GM12878 (cell line): Measurements from ENCODE around the gene TCEAL4. TPM values are rescaled to one million over a fixed set of nuclear protein-coding genes. Genes with fewer than 3 reads are reported as not detected.

Experiments
- ATAC-seq: fragments of 200-7000 bp; cut with Tn5 transposase; 3 replicates; pipeline ENCODE4 v1.9.1; 2020; ENCODE audit warnings: mild to moderate bottlenecking, moderate library complexity
- BruUV-seq: library from RNA; stranded (reverse); fragments of 400-500 nt; replicated peaks from 2 replicates; lab custom pipeline; 2021; lab: Mats Ljungman, UMichigan
- CTCF ChIA-PET: fragments of 300-600 bp; sonication (Branson Sonifier 250); formaldehyde crosslinking; extraction: SDS; loops from one replicate; lab custom pipeline; 2021; ENCODE audit warnings: inconsistent platforms; lab: Yijun Ruan, JAX
- POLR2A ChIA-PET: fragments of 350-600 bp; formaldehyde crosslinking; extraction: SDS; loops from one replicate; lab custom pipeline; 2021; ENCODE audit warnings: inconsistent platforms; lab: Charles Lee
- RAD21 ChIA-PET: fragments of 300-600 bp; sonication (Branson Sonifier 250); formaldehyde crosslinking; loops from one replicate; lab custom pipeline; 2023; ENCODE audit warnings: antibody characterized with exemption; ENCODE audit not compliant: unreplicated experiment; lab: Charles Lee
- SMC1A ChIA-PET: fragments of 300-600 bp; sonication (Branson Sonifier 250); formaldehyde crosslinking; loops from one replicate; lab custom pipeline; 2023; ENCODE audit not compliant: unreplicated experiment, uncharacterized antibody; lab: Charles Lee
- DNase-seq: peaks from one replicate; pipeline ENCODE4 v3.0.0-alpha.2; 2011; ENCODE audit warnings: low read depth, low spot score
- FAIRE-seq: peaks from 3 replicates; lab custom pipeline; 2011; peaks lifted over from hg19 to GRCh38; lab: Jason Lieb, UNC
- H2AFZ ChIP-seq: 2 replicates; pipeline ENCODE4 v1.6.0; 2011; ENCODE audit warnings: low read depth, low read length, control low read depth; ENCODE audit not compliant: control insufficient read depth
- H3K27ac ChIP-seq: 2 replicates; pipeline ENCODE4 v1.5.1; 2011; ENCODE audit warnings: control low read depth; ENCODE audit not compliant: control insufficient read depth, insufficient read depth
- H3K27me3 ChIP-seq, 2 experiments: replicated peaks in 1 of 2; 2 replicates each; pipeline versions ENCODE4 v1.6.0 to v1.6.1; 2011; ENCODE audit warnings: low read length in 1 of 2; ENCODE audit not compliant: control insufficient read depth in 2 of 2, insufficient read depth in 2 of 2
- H3K36me3 ChIP-seq, 2 experiments: 2 replicates each; pipeline ENCODE4 v1.5.1; 2011; ENCODE audit warnings: low read length in 1 of 2; ENCODE audit not compliant: control insufficient read depth in 2 of 2, insufficient read depth in 2 of 2
- H3K4me1 ChIP-seq: 2 replicates; pipeline ENCODE4 v1.6.1; 2011; ENCODE audit warnings: mild to moderate bottlenecking, low read length, moderate library complexity, mixed read lengths; ENCODE audit not compliant: control insufficient read depth, insufficient read depth
- H3K4me2 ChIP-seq: 2 replicates; pipeline ENCODE4 v1.6.0; 2011; ENCODE audit warnings: control low read depth; ENCODE audit not compliant: control insufficient read depth, insufficient read depth
- H3K4me3 ChIP-seq: fragments of 200-600 bp; sonication (generic); 2 replicates; pipeline ENCODE4 v1.5.1; 2016
- H3K79me2 ChIP-seq: 2 replicates; pipeline ENCODE4 v1.6.0; 2011; ENCODE audit warnings: low read length; ENCODE audit not compliant: control insufficient read depth, insufficient read depth
- H3K9ac ChIP-seq: 2 replicates; pipeline ENCODE4 v1.8.0; 2011; ENCODE audit warnings: low read length, control low read depth, mixed read lengths; ENCODE audit not compliant: control insufficient read depth, insufficient read depth
- H3K9me3 ChIP-seq: replicated peaks from 3 replicates; pipeline ENCODE4 v1.5.1; 2011; ENCODE audit warnings: mild to moderate bottlenecking, low read length; ENCODE audit not compliant: control insufficient read depth, insufficient read depth
- H4K20me1 ChIP-seq: 2 replicates; pipeline ENCODE4 v1.6.0; 2011; ENCODE audit not compliant: control insufficient read depth, insufficient read depth
- CHD2 ChIP-seq: IDR thresholded peaks from 2 replicates; pipeline ENCODE4 v1.6.1; 2011; ENCODE audit warnings: low read depth, low read length, improper control_type of control experiment, borderline replicate concordance
- EP300 ChIP-seq, 2 experiments: fragments of 150-350 bp in 1 of 2; IDR thresholded peaks; 2 replicates each; pipeline ENCODE4 v1.6.1; 2011 to 2012; ENCODE audit warnings: low read depth in 2 of 2, low read length in 2 of 2, borderline replicate concordance in 1 of 2, improper control_type of control experiment in 1 of 2, inconsistent platforms in 1 of 2; ENCODE audit not compliant: control insufficient read depth in 1 of 2
- HDAC2 ChIP-seq: fragments of 200-600 bp; sonication (generic); IDR thresholded peaks from 2 replicates; pipeline ENCODE4 v1.6.1; 2017
- MTA3 ChIP-seq: IDR thresholded peaks from 2 replicates; pipeline ENCODE4 v1.6.1; 2012; ENCODE audit warnings: low read length, inconsistent platforms, borderline replicate concordance
- MYB ChIP-seq: fragments of 150-350 bp; IDR thresholded peaks from 2 replicates; pipeline ENCODE4 v1.6.1; 2014; ENCODE audit warnings: mild to moderate bottlenecking, low read depth, low read length, borderline replicate concordance
- POLR2AphosphoS5 ChIP-seq: IDR thresholded peaks from 2 replicates; pipeline ENCODE4 v1.6.1; 2011; ENCODE audit warnings: mild to moderate bottlenecking, low read length, inconsistent platforms
- RB1 ChIP-seq: fragments of 450-650 bp; formaldehyde crosslinking; IDR thresholded peaks from 2 replicates; pipeline ENCODE4 v1.6.1; 2017; ENCODE audit warnings: mild to moderate bottlenecking, borderline replicate concordance
- RELA ChIP-seq: fragments of 450-650 bp; IDR thresholded peaks from 2 replicates; pipeline ENCODE4 v1.8.0; 2014; ENCODE audit warnings: borderline replicate concordance; ENCODE audit not compliant: partially characterized antibody
- TCF7 ChIP-seq: IDR thresholded peaks from 2 replicates; pipeline ENCODE4 v1.6.1; 2014; ENCODE audit warnings: antibody characterized with exemption, borderline replicate concordance
- ZNF24 ChIP-seq: fragments of 450-650 bp; IDR thresholded peaks from 2 replicates; pipeline ENCODE4 v1.6.1; 2017; ENCODE audit warnings: antibody characterized with exemption, mild to moderate bottlenecking
- WGBS: methylation state at CpG from one replicate; pipeline ENCODE4 v1.1.6; 2016; ENCODE audit warnings: low lambda C conversion rate; ENCODE audit not compliant: insufficient replicate concordance, insufficient coverage; ENCODE audit errors: missing lambda C conversion rate; 5-methylcytosine and 5-hydroxymethylcytosine counted together
- in situ Hi-C: fragments of 300-500 bp; cut with MboI; formaldehyde crosslinking; loops from 9 replicates; pipeline ENCODE4 v1.14.3; 2018; ENCODE audit warnings: mixed read lengths
- intact Hi-C: fragments of 100-400 bp; cut with micrococcal nuclease; formaldehyde crosslinking; loops from one replicate; pipeline ENCODE4 v1.14.2; 2022; ENCODE audit not compliant: unreplicated experiment
- polyA plus RNA-seq, 11 experiments: library from polyadenylated mRNA; depleted of rRNA in 4 of 11; unstranded in 6 of 11; stranded (reverse) in 5 of 11; fragments of >200 nt; fragmentation: Nextera tagmentation in 4 of 11; fragmentation: Illumina TruSeq in 1 of 11; extraction: Ambion mirVana in 4 of 11; extraction: Trizol in 1 of 11; gene quantifications; 1 replicate in 1 of 11; 2 replicates in 10 of 11; pipeline versions ENCODE4 v1.2.1 to v1.2.3, GENCODE V29; 2011 to 2016; ENCODE audit warnings: inconsistent platforms in 2 of 11, missing spikeins in 2 of 11, low read depth in 1 of 11
- total RNA-seq, 4 experiments: library from RNA; depleted of rRNA in 3 of 4; stranded (reverse); fragments of >200 nt in 3 of 4; fragmentation: Illumina TruSeq in 1 of 4; extraction: Trizol in 1 of 4; gene quantifications; 2 replicates each; pipeline versions ENCODE4 v1.2.1 to v1.2.3, GENCODE V29; 2013 to 2021
- TF ChIP-seq, protein P1 (sequence below): IDR thresholded peaks from 2 replicates; pipeline ENCODE4 v1.6.1; 2011; ENCODE audit warnings: borderline replicate concordance, low read depth, mild to moderate bottlenecking, moderate library complexity, low read length; ENCODE audit not compliant: insufficient read depth, poor library complexity, severe bottlenecking
- TF ChIP-seq, protein P2 (sequence below): IDR thresholded peaks from 2 replicates; pipeline ENCODE4 v1.6.1; 2011; ENCODE audit warnings: low read depth, mild to moderate bottlenecking, low read length, moderate library complexity, borderline replicate concordance; ENCODE audit errors: extremely low read depth
- TF ChIP-seq, protein P3 (sequence below): IDR thresholded peaks from 2 replicates; pipeline ENCODE4 v1.6.1; 2012; ENCODE audit warnings: improper control_type of control experiment, low read depth, low read length; ENCODE audit not compliant: insufficient replicate concordance
- TF ChIP-seq, protein P4 (sequence below): IDR thresholded peaks from 2 replicates; pipeline ENCODE4 v1.6.1; 2012; ENCODE audit warnings: mild to moderate bottlenecking, low read depth, low read length

Gene TCEAL4
- total and polyA plus RNA-seq, 10 of the 15 experiments (the other 5 are each of a cell fraction or from before 2014, with no cell fraction given), result 9.6 to 63.8 (median 32.1) TPM

DNA sequence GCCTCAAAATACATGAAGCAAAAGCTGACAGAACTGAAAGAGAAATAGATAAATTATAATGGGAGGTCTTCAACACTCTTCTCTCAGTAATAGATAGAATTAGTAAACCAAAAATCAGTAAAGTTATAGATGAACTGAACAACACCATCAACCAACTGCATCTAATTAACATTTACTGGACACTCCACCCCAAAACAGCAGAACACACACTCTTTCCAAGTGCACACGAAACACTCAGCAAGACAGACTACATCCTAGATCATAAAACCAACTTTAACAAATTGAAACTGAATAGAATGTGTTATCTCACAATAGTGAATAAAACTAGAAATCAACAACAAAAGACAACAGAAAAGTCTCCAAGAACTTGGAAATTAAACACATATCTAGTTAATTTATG lies 25.1 kb upstream of the TCEAL4 start:
- Histone ChIP-seq H3K27me3 (no peaks in the 10 kb centered on the region), H3K4me1 (no peaks in the 10 kb centered on the region), H4K20me1 (no peaks in the 10 kb centered on the region), H2AFZ (no peak overlapping the region), H3K36me3 (no peaks in the 10 kb centered on the region), H3K9ac (no peak overlapping the region), H3K79me2 (no peaks in the 10 kb centered on the region), H3K4me3 (no peak overlapping the region), H3K9me3 (no peaks in the 10 kb centered on the region), H3K27ac (no peak overlapping the region), H3K4me2 (no peak overlapping the region)
- BruUV-seq, result no TSS peak
- ChIA-PET SMC1A (interaction anchor here (1.3 to 1.8 kb wide), 2 partner anchors 8 to 27 kb away, joined by 4 to 6 read pairs; no protein-coding TSS in a partner anchor), POLR2A (no interaction called here), RAD21 (no interaction called here), CTCF (no interaction called here)
- no peak for DNase-seq
- intact Hi-C loops (no loop called here), in situ Hi-C loops (no loop called here)
- peak; percentile 38 for FAIRE-seq
- WGBS, result 0% methylated on average over 1 of the region's 1 CpG
- ATAC-seq, result no peak
- TF ChIP-seq, protein P1, sequence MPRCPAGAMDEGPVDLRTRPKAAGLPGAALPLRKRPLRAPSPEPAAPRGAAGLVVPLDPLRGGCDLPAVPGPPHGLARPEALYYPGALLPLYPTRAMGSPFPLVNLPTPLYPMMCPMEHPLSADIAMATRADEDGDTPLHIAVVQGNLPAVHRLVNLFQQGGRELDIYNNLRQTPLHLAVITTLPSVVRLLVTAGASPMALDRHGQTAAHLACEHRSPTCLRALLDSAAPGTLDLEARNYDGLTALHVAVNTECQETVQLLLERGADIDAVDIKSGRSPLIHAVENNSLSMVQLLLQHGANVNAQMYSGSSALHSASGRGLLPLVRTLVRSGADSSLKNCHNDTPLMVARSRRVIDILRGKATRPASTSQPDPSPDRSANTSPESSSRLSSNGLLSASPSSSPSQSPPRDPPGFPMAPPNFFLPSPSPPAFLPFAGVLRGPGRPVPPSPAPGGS, result no peak
- no peak for TF ChIP-seq MTA3
- no peak for TF ChIP-seq CHD2
- TF ChIP-seq, protein P2, sequence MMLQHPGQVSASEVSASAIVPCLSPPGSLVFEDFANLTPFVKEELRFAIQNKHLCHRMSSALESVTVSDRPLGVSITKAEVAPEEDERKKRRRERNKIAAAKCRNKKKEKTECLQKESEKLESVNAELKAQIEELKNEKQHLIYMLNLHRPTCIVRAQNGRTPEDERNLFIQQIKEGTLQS, result no peak
- TF ChIP-seq RELA, result no peak
- no peak for TF ChIP-seq HDAC2
- no peak for TF ChIP-seq MYB
- TF ChIP-seq, protein P3, sequence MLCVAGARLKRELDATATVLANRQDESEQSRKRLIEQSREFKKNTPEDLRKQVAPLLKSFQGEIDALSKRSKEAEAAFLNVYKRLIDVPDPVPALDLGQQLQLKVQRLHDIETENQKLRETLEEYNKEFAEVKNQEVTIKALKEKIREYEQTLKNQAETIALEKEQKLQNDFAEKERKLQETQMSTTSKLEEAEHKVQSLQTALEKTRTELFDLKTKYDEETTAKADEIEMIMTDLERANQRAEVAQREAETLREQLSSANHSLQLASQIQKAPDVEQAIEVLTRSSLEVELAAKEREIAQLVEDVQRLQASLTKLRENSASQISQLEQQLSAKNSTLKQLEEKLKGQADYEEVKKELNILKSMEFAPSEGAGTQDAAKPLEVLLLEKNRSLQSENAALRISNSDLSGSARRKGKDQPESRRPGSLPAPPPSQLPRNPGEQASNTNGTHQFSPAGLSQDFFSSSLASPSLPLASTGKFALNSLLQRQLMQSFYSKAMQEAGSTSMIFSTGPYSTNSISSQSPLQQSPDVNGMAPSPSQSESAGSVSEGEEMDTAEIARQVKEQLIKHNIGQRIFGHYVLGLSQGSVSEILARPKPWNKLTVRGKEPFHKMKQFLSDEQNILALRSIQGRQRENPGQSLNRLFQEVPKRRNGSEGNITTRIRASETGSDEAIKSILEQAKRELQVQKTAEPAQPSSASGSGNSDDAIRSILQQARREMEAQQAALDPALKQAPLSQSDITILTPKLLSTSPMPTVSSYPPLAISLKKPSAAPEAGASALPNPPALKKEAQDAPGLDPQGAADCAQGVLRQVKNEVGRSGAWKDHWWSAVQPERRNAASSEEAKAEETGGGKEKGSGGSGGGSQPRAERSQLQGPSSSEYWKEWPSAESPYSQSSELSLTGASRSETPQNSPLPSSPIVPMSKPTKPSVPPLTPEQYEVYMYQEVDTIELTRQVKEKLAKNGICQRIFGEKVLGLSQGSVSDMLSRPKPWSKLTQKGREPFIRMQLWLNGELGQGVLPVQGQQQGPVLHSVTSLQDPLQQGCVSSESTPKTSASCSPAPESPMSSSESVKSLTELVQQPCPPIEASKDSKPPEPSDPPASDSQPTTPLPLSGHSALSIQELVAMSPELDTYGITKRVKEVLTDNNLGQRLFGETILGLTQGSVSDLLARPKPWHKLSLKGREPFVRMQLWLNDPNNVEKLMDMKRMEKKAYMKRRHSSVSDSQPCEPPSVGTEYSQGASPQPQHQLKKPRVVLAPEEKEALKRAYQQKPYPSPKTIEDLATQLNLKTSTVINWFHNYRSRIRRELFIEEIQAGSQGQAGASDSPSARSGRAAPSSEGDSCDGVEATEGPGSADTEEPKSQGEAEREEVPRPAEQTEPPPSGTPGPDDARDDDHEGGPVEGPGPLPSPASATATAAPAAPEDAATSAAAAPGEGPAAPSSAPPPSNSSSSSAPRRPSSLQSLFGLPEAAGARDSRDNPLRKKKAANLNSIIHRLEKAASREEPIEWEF, result no peak
- no peak for TF ChIP-seq EP300 (IDR thresholded peaks at IDR 0.05; ENCODE audit: borderline replicate concordance in 1 of 2, control insufficient read depth in 1 of 2, low read depth in 2 of 2, low read length in 2 of 2)
- TF ChIP-seq TCF7, result no peak
- no peak for TF ChIP-seq POLR2AphosphoS5
- TF ChIP-seq, protein P4, sequence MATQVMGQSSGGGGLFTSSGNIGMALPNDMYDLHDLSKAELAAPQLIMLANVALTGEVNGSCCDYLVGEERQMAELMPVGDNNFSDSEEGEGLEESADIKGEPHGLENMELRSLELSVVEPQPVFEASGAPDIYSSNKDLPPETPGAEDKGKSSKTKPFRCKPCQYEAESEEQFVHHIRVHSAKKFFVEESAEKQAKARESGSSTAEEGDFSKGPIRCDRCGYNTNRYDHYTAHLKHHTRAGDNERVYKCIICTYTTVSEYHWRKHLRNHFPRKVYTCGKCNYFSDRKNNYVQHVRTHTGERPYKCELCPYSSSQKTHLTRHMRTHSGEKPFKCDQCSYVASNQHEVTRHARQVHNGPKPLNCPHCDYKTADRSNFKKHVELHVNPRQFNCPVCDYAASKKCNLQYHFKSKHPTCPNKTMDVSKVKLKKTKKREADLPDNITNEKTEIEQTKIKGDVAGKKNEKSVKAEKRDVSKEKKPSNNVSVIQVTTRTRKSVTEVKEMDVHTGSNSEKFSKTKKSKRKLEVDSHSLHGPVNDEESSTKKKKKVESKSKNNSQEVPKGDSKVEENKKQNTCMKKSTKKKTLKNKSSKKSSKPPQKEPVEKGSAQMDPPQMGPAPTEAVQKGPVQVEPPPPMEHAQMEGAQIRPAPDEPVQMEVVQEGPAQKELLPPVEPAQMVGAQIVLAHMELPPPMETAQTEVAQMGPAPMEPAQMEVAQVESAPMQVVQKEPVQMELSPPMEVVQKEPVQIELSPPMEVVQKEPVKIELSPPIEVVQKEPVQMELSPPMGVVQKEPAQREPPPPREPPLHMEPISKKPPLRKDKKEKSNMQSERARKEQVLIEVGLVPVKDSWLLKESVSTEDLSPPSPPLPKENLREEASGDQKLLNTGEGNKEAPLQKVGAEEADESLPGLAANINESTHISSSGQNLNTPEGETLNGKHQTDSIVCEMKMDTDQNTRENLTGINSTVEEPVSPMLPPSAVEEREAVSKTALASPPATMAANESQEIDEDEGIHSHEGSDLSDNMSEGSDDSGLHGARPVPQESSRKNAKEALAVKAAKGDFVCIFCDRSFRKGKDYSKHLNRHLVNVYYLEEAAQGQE, result no peak
- no peak for TF ChIP-seq ZNF24
- TF ChIP-seq RB1, result no peak
